Esophagus mucosa (tissue), 1 donor: ENCODE data around the gene TBCK. TPM values are rescaled to one million over a fixed set of nuclear protein-coding genes. Genes with fewer than 3 reads are reported as not detected.
"Not testable (repeated sequence)": the region's sequence is repeated elsewhere in the genome, so short reads cannot be mapped to it uniquely, and the experiment has no call there.

Experiments used
- ATAC-seq: fragments of 200-7000 bp; cut with Tn5 transposase; one replicate; pipeline ENCODE4 v1.9.1; 2020
- total RNA-seq: library from RNA; stranded (reverse); gene quantifications from one replicate; pipeline ENCODE4 v1.2.4, GENCODE V29; 2023
- donor health status: DM: yes; HTN: yes; CAD: no.

The TBCK gene
- total RNA-seq, 1 donor from 2014 or later = 21.6 TPM

GRCh38 chr4:106321168-106321567, 5.2 kb upstream of the TBCK start:
- not testable (repeated sequence) for ATAC-seq

- ATAC-seq = no peak
Measured at GRCh38 chr4:106320235-106320634, 4.2 kb upstream of the TBCK start.

- ATAC-seq = no peak
Measured at GRCh38 chr4:106318511-106318910, 2.5 kb upstream of the TBCK start.

GRCh38 chr4:106317815-106318214, 1.8 kb upstream of the TBCK start:
- no peak for ATAC-seq

GRCh38 chr4:106316773-106317409, 882 bp upstream of the TBCK start:
- ATAC-seq = no peak

GRCh38 chr4:106315476-106315967, 487 bp downstream of the TBCK start:
- ATAC-seq = peak; percentile 96

GRCh38 chr4:106314960-106315359, 1.0 kb downstream of the TBCK start:
- no peak for ATAC-seq

GRCh38 chr4:106312997-106313522, 2.9 kb downstream of the TBCK start:
- no peak for ATAC-seq

- ATAC-seq = no peak
Measured at GRCh38 chr4:106312377-106312776, 3.6 kb downstream of the TBCK start.

GRCh38 chr4:106306561-106306960, 9.4 kb downstream of the TBCK start:
- ATAC-seq = no peak

GRCh38 chr4:106305435-106306055, 10.5 kb downstream of the TBCK start:
- ATAC-seq = no peak

GRCh38 chr4:106304632-106305031, 11.4 kb downstream of the TBCK start:
- no peak for ATAC-seq

- ATAC-seq = no peak
Measured at GRCh38 chr4:106303548-106304281, 12.3 kb downstream of the TBCK start.

- ATAC-seq = no peak
Measured at GRCh38 chr4:106302062-106302438, 14.0 kb downstream of the TBCK start.

GRCh38 chr4:106301393-106302061, 14.5 kb downstream of the TBCK start:
- ATAC-seq = no peak

- no peak for ATAC-seq
Measured at GRCh38 chr4:106299977-106300376, 16.0 kb downstream of the TBCK start.

GRCh38 chr4:106297245-106298035, 18.6 kb downstream of the TBCK start:
- no peak for ATAC-seq

- no peak for ATAC-seq
Measured at GRCh38 chr4:106294062-106294461, 21.9 kb downstream of the TBCK start.

GRCh38 chr4:106291678-106292077, 24.3 kb downstream of the TBCK start:
- no peak for ATAC-seq

- ATAC-seq = no peak
Measured at GRCh38 chr4:106289737-106290136, 26.3 kb downstream of the TBCK start.

GRCh38 chr4:106287353-106287969, 28.5 kb downstream of the TBCK start:
- ATAC-seq = no peak

- ATAC-seq = no peak
Measured at GRCh38 chr4:106286611-106287010, 29.4 kb downstream of the TBCK start.
